ENCODE measurements around the gene ATP8A2. TPM values are rescaled to one million over a fixed set of nuclear protein-coding genes. Genes with fewer than 3 reads are reported as not detected.

Gene ATP8A2
- total RNA-seq, 3 donors from 2014 or later: under 0.01 to 1.0 (median under 0.01) TPM

DNA sequence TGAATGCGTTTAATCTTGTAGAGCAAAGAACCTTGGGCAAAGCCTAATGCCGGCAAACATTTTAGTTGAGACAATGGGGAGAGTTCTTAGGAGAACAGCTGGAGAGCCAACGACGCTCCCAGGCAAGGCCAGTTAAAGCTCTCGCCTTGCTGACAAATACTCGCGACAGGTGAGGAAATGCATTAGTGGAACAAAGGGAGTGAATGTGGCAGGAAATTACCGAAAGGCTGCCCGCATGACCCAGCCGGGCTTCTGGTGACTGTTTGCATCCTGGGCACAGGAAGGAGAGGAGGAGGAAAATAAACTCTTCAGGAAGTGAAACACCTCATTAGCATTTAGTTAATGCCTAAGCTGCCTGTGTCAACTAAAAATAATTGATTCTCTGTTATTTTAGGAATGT is 605.4 kb downstream of the ATP8A2 start:
- Histone ChIP-seq H3K4me3 (no peak overlapping the region), H3K27ac (no peak overlapping the region), H3K27me3 (no peaks in the 10 kb centered on the region), H3K9me3 (no peaks in the 10 kb centered on the region), H3K36me3 (no peaks in the 10 kb centered on the region), H3K4me1 (no peaks in the 10 kb centered on the region)
- DNase-seq (ENCODE audit: low spot score in 2 of 2): no peak
- intact Hi-C loops (cut with DNase I; ENCODE audit: low total_unique reads): no loop called here
- TF ChIP-seq, protein P1, sequence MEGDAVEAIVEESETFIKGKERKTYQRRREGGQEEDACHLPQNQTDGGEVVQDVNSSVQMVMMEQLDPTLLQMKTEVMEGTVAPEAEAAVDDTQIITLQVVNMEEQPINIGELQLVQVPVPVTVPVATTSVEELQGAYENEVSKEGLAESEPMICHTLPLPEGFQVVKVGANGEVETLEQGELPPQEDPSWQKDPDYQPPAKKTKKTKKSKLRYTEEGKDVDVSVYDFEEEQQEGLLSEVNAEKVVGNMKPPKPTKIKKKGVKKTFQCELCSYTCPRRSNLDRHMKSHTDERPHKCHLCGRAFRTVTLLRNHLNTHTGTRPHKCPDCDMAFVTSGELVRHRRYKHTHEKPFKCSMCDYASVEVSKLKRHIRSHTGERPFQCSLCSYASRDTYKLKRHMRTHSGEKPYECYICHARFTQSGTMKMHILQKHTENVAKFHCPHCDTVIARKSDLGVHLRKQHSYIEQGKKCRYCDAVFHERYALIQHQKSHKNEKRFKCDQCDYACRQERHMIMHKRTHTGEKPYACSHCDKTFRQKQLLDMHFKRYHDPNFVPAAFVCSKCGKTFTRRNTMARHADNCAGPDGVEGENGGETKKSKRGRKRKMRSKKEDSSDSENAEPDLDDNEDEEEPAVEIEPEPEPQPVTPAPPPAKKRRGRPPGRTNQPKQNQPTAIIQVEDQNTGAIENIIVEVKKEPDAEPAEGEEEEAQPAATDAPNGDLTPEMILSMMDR (IDR thresholded peaks at IDR 0.05): no peak
- TF ChIP-seq POLR2A (IDR thresholded peaks at IDR 0.05) (no peak), POLR2AphosphoS5 (IDR thresholded peaks at IDR 0.05) (no peak)

DNA sequence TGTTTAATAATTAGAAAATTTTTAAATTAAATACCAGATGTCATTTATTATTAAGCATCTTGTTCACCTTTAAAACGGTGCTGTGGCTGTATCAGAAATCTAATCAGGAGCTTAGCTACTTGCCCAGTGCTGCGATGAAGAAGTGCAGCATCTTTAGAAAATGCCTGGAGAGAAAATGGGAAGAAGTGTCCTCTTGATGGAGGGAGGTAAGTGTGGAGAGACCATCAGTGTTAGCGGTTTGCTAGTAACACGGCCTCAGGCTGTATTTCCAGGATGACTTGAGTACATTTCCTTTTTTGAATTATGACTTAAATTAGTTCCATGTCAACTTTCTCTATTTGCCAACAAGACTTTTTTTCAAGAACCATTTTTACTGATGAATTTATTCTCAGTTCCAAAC is 605.9 kb downstream of the ATP8A2 start:
- H3K9me3 ChIP-seq: no peaks in the 10 kb centered on the region
- no peak for DNase-seq (ENCODE audit: low spot score in 2 of 2)
- no peaks in the 10 kb centered on the region for H3K36me3 ChIP-seq
- no peaks in the 10 kb centered on the region for H3K4me1 ChIP-seq
- TF ChIP-seq, protein P1 (IDR thresholded peaks at IDR 0.05): no peak
- no peak for TF ChIP-seq POLR2AphosphoS5 (IDR thresholded peaks at IDR 0.05)
- TF ChIP-seq POLR2A (IDR thresholded peaks at IDR 0.05): no peak
- intact Hi-C loops (cut with DNase I; ENCODE audit: low total_unique reads): no loop called here
- H3K27ac ChIP-seq: no peak overlapping the region
- no peak overlapping the region for H3K4me3 ChIP-seq
- no peaks in the 10 kb centered on the region for H3K27me3 ChIP-seq

DNA sequence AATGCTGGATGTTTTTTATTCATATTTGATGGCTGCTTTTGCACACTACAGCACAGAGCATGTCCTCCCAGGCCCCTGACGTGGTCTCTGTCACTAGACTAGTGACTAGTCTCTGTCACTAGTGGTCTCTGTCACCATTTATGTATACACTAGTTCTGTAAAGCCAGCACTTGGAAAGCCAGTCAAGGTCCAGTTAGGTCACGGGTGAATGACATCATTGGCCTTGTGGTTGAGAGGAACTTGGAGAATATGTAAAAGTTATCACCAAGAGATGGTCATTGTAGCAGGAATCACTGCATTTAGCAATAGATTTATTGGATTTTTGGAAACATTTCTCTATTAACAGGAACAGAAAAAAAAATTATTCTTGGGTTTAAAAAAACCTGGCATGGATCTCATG is 607.2 kb downstream of the ATP8A2 start:
- H3K4me1 ChIP-seq: no peaks in the 10 kb centered on the region
- H3K36me3 ChIP-seq: no peaks in the 10 kb centered on the region
- intact Hi-C loops (cut with DNase I; ENCODE audit: low total_unique reads): no loop called here
- H3K27ac ChIP-seq: no peak overlapping the region
- H3K9me3 ChIP-seq: no peaks in the 10 kb centered on the region
- no peaks in the 10 kb centered on the region for H3K27me3 ChIP-seq
- DNase-seq (ENCODE audit: low spot score in 2 of 2): no peak
- TF ChIP-seq, protein P1 (IDR thresholded peaks at IDR 0.05): no peak
- TF ChIP-seq POLR2AphosphoS5 (IDR thresholded peaks at IDR 0.05) (no peak), POLR2A (IDR thresholded peaks at IDR 0.05) (no peak)
- no peak overlapping the region for H3K4me3 ChIP-seq

DNA sequence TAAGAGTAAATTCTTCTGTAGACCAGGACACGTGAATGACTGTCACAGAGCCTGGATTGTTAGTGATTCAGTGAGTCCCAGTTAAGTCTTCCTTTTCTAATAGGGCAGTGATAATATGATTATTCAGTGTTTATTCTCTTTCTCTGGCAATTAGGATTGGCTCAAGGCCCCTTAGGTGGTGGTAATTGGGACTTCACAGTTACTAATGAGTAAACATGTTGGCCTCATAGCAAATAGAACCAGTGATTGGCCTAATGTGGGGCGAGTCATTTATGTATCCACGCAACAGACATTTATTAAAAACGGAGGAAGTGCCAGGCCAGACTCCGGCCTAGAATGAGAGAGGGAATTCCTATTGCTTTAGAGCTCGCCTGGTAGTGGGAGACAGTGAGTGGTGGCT is 607.6 kb downstream of the ATP8A2 start:
- TF ChIP-seq POLR2AphosphoS5 (IDR thresholded peaks at IDR 0.05) (no peak), POLR2A (IDR thresholded peaks at IDR 0.05) (no peak)
- TF ChIP-seq, protein P1 (IDR thresholded peaks at IDR 0.05): no peak

DNA sequence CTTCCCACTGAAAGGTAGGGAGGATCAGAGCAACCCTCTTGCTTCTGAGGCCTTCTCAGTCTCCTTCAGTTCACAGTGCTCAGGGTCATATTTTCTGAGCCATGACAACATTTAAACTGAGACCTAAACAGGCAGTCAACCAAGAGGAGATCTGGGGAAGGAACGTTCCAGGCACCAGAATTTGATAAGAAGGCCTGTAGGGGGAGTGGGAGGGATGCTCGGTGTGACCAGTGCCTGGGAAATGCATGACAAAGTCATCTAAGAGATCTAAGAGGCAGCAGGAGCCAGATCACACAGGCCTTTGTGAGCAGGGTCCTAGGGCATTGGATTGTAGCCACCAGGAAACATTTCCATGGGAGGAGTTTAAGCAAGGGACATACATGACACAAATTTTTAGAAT is 608.5 kb downstream of the ATP8A2 start:
- TF ChIP-seq, protein P1 (IDR thresholded peaks at IDR 0.05): no peak
- TF ChIP-seq POLR2A (IDR thresholded peaks at IDR 0.05) (no peak), POLR2AphosphoS5 (IDR thresholded peaks at IDR 0.05) (no peak)
- intact Hi-C loops (cut with DNase I; ENCODE audit: low total_unique reads): no loop called here
- DNase-seq (ENCODE audit: low spot score in 2 of 2): no peak

More for the DNA sequence above, 607.6 kb downstream of the ATP8A2 start:
- Histone ChIP-seq H3K4me3 (no peak overlapping the region), H3K27ac (no peak overlapping the region), H3K9me3 (no peaks in the 10 kb centered on the region), H3K36me3 (no peaks in the 10 kb centered on the region), H3K27me3 (no peaks in the 10 kb centered on the region), H3K4me1 (no peaks in the 10 kb centered on the region)
- no peak for DNase-seq (ENCODE audit: low spot score in 2 of 2)
- intact Hi-C loops (cut with DNase I; ENCODE audit: low total_unique reads): no loop called here

More for the DNA sequence above, 608.5 kb downstream of the ATP8A2 start:
- no peaks in the 10 kb centered on the region for H3K27me3 ChIP-seq
- H3K36me3 ChIP-seq: no peaks in the 10 kb centered on the region
- H3K9me3 ChIP-seq: no peaks in the 10 kb centered on the region
- no peak overlapping the region for H3K4me3 ChIP-seq
- H3K27ac ChIP-seq: no peak overlapping the region
- H3K4me1 ChIP-seq: no peaks in the 10 kb centered on the region
